SK-N-SH treated with all-trans-retinoic acid at 6 μM for 48 hours (cell line): ENCODE measurements around the gene ARMC7.
"Not testable (repeated sequence)": the region's sequence is repeated elsewhere in the genome, so short reads cannot be mapped to it uniquely, and the experiment has no call there.

Experiments
- ATAC-seq: fragments of 200-7000 bp; cut with Tn5 transposase; 3 replicates; pipeline ENCODE4 v1.9.1; 2020; ENCODE audit warnings: mild to moderate bottlenecking, moderate library complexity
- ARNTL ChIP-seq: fragments of 450-650 bp; formaldehyde crosslinking; IDR thresholded peaks from 2 replicates; pipeline ENCODE4 v1.5.0; 2020; ENCODE audit warnings: low read depth, mild to moderate bottlenecking, moderate library complexity, borderline replicate concordance
- BACH2 ChIP-seq: fragments of 250-450 bp; sonication (Bioruptor Pico); IDR thresholded peaks from 2 replicates; pipeline ENCODE4 v1.9.0; 2021; ENCODE audit warnings: mild to moderate bottlenecking, borderline replicate concordance
- CSDC2 ChIP-seq: fragments of 250-450 bp; sonication (Bioruptor Pico); IDR thresholded peaks from 2 replicates; pipeline ENCODE4 v1.5.0; 2020; ENCODE audit warnings: mild to moderate bottlenecking, moderate library complexity
- CSRNP3 ChIP-seq: fragments of 250-450 bp; sonication (Bioruptor Pico); IDR thresholded peaks from 2 replicates; pipeline ENCODE4 v1.5.1; 2021; ENCODE audit warnings: mild to moderate bottlenecking, moderate library complexity
- ESRRG ChIP-seq: fragments of 250-450 bp; sonication (Bioruptor Pico); IDR thresholded peaks from 2 replicates; pipeline ENCODE4 v1.6.1; 2021; ENCODE audit warnings: mild to moderate bottlenecking
- GLIS3 ChIP-seq: fragments of 250-450 bp; sonication (Bioruptor Pico); IDR thresholded peaks from 2 replicates; pipeline ENCODE4 v1.5.0; 2020; ENCODE audit warnings: mild to moderate bottlenecking, moderate library complexity
- ISL1 ChIP-seq: fragments of 250-450 bp; sonication (Bioruptor Pico); IDR thresholded peaks from 2 replicates; pipeline ENCODE4 v2.1.2; 2022; ENCODE audit warnings: mild to moderate bottlenecking, moderate library complexity
- OSR1 ChIP-seq: fragments of 250-450 bp; sonication (Bioruptor Pico); IDR thresholded peaks from 2 replicates; pipeline ENCODE4 v1.8.0; 2022; ENCODE audit warnings: moderate library complexity, mild to moderate bottlenecking, inconsistent platforms
- PPARA ChIP-seq: fragments of 250-450 bp; sonication (Bioruptor Pico); IDR thresholded peaks from 2 replicates; pipeline ENCODE4 v1.5.0; 2020; ENCODE audit warnings: mild to moderate bottlenecking, borderline replicate concordance
- RARB ChIP-seq: fragments of 250-450 bp; sonication (Bioruptor Pico); IDR thresholded peaks from 2 replicates; pipeline ENCODE4 v1.8.0; 2021; ENCODE audit warnings: mild to moderate bottlenecking, moderate library complexity
- SNAI2 ChIP-seq: fragments of 250-450 bp; sonication (Bioruptor Pico); IDR thresholded peaks from 2 replicates; pipeline ENCODE4 v1.5.0; 2020; ENCODE audit warnings: mild to moderate bottlenecking, moderate library complexity
- TCF4 ChIP-seq: fragments of 250-450 bp; sonication (Bioruptor Pico); IDR thresholded peaks from 2 replicates; pipeline ENCODE4 v1.8.0; 2021; ENCODE audit warnings: mild to moderate bottlenecking, moderate library complexity, borderline replicate concordance
- TOX ChIP-seq: fragments of 250-450 bp; sonication (Bioruptor Pico); IDR thresholded peaks from 2 replicates; pipeline ENCODE4 v1.8.0; 2021; ENCODE audit warnings: mild to moderate bottlenecking, moderate library complexity, borderline replicate concordance
- ZC3H10 ChIP-seq: fragments of 250-450 bp; sonication (Bioruptor Pico); IDR thresholded peaks from 2 replicates; pipeline ENCODE4 v1.5.1; 2021; ENCODE audit warnings: mild to moderate bottlenecking, moderate library complexity
- ZFP3 ChIP-seq: fragments of 250-450 bp; sonication (Bioruptor Pico); IDR thresholded peaks from 2 replicates; pipeline ENCODE4 v1.5.0; 2020; ENCODE audit warnings: mild to moderate bottlenecking, moderate library complexity
- ZFP30 ChIP-seq: fragments of 450-650 bp; formaldehyde crosslinking; IDR thresholded peaks from 2 replicates; pipeline ENCODE4 v1.5.0; 2022; ENCODE audit warnings: mild to moderate bottlenecking, moderate library complexity
- ZNF565 ChIP-seq: fragments of 450-650 bp; formaldehyde crosslinking; conservative IDR thresholded peaks from 2 replicates; pipeline ENCODE4 v1.5.0; 2020; ENCODE audit warnings: low read depth, mild to moderate bottlenecking, moderate library complexity
- ZNF70 ChIP-seq: fragments of 450-650 bp; formaldehyde crosslinking; IDR thresholded peaks from 2 replicates; pipeline ENCODE4 v1.5.0; 2020; ENCODE audit warnings: mild to moderate bottlenecking, moderate library complexity
- ZNF8 ChIP-seq: fragments of 450-650 bp; formaldehyde crosslinking; IDR thresholded peaks from 2 replicates; pipeline ENCODE4 v1.5.0; 2020; ENCODE audit warnings: mild to moderate bottlenecking, moderate library complexity
- TF ChIP-seq, protein P1 (sequence below): fragments of 250-450 bp; sonication (Bioruptor Pico); IDR thresholded peaks from 2 replicates; pipeline ENCODE4 v1.5.1; 2020; ENCODE audit warnings: low read depth, mild to moderate bottlenecking, moderate library complexity
- TF ChIP-seq, protein P2 (sequence below): fragments of 250-450 bp; sonication (Bioruptor Pico); IDR thresholded peaks from 2 replicates; pipeline ENCODE4 v1.8.0; 2021; ENCODE audit warnings: low read depth, mild to moderate bottlenecking, moderate library complexity, borderline replicate concordance
- TF ChIP-seq, protein P3 (sequence below): fragments of 250-450 bp; sonication (Bioruptor Pico); IDR thresholded peaks from 2 replicates; pipeline ENCODE4 v1.5.0; 2020; ENCODE audit warnings: mild to moderate bottlenecking, moderate library complexity

The ARMC7 gene

DNA sequence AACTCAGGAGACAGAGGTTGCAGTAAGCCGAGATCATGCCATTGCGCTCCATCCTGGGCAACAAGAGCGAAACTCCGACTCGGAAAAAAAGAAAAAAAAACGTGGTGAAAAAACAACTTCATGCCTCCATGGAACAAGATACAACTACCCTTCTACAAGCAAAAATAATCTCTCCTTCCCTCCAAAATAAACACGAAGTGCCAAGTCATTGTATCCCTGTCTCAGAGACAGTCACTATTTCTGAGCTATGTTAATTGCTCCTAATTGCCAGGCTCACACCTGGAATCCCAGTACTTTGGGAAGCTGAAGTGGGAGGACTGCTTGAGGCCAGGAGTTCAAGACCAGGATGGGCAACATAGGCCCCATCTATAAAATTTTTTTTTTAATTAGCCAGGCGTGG, 41.0 kb upstream of the ARMC7 start:
- TF ChIP-seq, protein P1, sequence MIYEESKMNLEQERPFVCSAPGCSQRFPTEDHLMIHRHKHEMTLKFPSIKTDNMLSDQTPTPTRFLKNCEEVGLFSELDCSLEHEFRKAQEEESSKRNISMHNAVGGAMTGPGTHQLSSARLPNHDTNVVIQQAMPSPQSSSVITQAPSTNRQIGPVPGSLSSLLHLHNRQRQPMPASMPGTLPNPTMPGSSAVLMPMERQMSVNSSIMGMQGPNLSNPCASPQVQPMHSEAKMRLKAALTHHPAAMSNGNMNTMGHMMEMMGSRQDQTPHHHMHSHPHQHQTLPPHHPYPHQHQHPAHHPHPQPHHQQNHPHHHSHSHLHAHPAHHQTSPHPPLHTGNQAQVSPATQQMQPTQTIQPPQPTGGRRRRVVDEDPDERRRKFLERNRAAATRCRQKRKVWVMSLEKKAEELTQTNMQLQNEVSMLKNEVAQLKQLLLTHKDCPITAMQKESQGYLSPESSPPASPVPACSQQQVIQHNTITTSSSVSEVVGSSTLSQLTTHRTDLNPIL (CRISPR knock-in tag): no peak
- TF ChIP-seq ARNTL (CRISPR knock-in tag) (no peak), ZNF565 (CRISPR knock-in tag) (no peak), ZNF70 (CRISPR knock-in tag) (no peak), ESRRG (CRISPR knock-in tag) (no peak), CSRNP3 (CRISPR knock-in tag) (no peak), OSR1 (CRISPR knock-in tag) (no peak), TOX (CRISPR knock-in tag) (no peak), ZFP30 (no peak), ZFP3 (CRISPR knock-in tag) (no peak), TCF4 (no peak), ZNF8 (CRISPR knock-in tag) (no peak), SNAI2 (CRISPR knock-in tag) (no peak), GLIS3 (CRISPR knock-in tag) (no peak), CSDC2 (CRISPR knock-in tag) (no peak), PPARA (CRISPR knock-in tag) (no peak), ISL1 (no peak)
- TF ChIP-seq, protein P2, sequence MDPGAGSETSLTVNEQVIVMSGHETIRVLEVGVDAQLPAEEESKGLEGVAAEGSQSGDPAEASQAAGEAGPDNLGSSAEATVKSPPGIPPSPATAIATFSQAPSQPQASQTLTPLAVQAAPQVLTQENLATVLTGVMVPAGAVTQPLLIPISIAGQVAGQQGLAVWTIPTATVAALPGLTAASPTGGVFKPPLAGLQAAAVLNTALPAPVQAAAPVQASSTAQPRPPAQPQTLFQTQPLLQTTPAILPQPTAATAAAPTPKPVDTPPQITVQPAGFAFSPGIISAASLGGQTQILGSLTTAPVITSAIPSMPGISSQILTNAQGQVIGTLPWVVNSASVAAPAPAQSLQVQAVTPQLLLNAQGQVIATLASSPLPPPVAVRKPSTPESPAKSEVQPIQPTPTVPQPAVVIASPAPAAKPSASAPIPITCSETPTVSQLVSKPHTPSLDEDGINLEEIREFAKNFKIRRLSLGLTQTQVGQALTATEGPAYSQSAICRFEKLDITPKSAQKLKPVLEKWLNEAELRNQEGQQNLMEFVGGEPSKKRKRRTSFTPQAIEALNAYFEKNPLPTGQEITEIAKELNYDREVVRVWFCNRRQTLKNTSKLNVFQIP (CRISPR knock-in tag): no peak
- TF ChIP-seq, protein P3, sequence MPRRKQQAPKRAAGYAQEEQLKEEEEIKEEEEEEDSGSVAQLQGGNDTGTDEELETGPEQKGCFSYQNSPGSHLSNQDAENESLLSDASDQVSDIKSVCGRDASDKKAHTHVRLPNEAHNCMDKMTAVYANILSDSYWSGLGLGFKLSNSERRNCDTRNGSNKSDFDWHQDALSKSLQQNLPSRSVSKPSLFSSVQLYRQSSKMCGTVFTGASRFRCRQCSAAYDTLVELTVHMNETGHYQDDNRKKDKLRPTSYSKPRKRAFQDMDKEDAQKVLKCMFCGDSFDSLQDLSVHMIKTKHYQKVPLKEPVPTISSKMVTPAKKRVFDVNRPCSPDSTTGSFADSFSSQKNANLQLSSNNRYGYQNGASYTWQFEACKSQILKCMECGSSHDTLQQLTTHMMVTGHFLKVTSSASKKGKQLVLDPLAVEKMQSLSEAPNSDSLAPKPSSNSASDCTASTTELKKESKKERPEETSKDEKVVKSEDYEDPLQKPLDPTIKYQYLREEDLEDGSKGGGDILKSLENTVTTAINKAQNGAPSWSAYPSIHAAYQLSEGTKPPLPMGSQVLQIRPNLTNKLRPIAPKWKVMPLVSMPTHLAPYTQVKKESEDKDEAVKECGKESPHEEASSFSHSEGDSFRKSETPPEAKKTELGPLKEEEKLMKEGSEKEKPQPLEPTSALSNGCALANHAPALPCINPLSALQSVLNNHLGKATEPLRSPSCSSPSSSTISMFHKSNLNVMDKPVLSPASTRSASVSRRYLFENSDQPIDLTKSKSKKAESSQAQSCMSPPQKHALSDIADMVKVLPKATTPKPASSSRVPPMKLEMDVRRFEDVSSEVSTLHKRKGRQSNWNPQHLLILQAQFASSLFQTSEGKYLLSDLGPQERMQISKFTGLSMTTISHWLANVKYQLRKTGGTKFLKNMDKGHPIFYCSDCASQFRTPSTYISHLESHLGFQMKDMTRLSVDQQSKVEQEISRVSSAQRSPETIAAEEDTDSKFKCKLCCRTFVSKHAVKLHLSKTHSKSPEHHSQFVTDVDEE (CRISPR knock-in tag): no peak
- ATAC-seq: no peak

DNA sequence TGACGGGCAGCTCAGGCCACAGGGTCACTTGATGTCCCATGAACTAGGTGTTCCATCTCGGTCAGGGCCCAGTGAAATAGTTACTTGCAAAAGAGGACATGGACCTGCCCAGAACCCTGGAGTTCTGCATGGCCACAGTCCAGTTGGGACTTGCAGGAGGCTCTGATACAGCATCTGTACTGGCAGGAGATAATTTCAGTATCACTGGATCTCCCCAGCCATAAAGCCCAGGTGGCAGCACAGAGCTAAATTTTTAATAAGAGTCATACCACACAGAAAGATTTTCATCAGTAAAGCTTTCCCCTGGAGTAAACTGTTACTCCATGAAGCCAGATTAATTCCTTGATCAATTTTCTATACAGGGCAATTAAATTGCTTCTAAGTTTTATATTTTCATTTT, 40.0 kb upstream of the ARMC7 start:
- ATAC-seq: peak; percentile 72
- no peak for TF ChIP-seq RARB (CRISPR knock-in tag)
- no peak for TF ChIP-seq SNAI2 (CRISPR knock-in tag)
- TF ChIP-seq OSR1 (CRISPR knock-in tag): no peak
- no peak for TF ChIP-seq PPARA (CRISPR knock-in tag)
- TF ChIP-seq, protein P2 (CRISPR knock-in tag): no peak
- TF ChIP-seq, protein P1 (CRISPR knock-in tag): no peak
- TF ChIP-seq ARNTL (CRISPR knock-in tag): no peak
- no peak for TF ChIP-seq BACH2 (CRISPR knock-in tag)
- TF ChIP-seq GLIS3 (CRISPR knock-in tag): no peak
- no peak for TF ChIP-seq ZC3H10 (CRISPR knock-in tag)
- TF ChIP-seq TOX (CRISPR knock-in tag): no peak
- TF ChIP-seq ZNF565 (CRISPR knock-in tag): no peak
- no peak for TF ChIP-seq ZNF8 (CRISPR knock-in tag)

GRCh38 chr17:75071478-75072271, 38.1 kb upstream of the ARMC7 start:
- ATAC-seq: not testable (repeated sequence)

DNA sequence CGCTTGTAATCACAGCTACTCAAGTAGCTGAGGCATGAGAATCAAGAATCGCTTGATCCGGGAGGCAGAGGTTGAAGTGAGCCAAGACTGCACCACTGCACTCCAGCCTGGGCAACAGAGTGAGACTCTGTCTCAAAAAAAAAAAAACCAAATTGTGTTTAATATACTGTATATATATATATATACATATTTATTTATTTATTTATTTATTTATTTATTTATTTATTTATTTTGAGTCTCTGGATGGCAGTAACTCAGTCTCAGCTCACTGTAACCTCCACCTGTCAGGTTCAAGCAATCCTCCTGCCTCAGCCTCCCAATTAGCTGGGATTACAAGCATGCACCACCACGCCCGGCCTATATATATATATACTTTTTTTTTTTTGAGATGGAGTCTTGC, 36.9 kb upstream of the ARMC7 start:
- not testable (repeated sequence) for ATAC-seq
